Stimulated activated CD8-positive, alpha-beta memory T cell treated with anti-CD3 and anti-CD28 coated beads, Interleukin-7, amount 100 ng/mL, for 4 hours (primary cell): ENCODE data around the gene TRIM8.
A peak's percentile ranks its signal among the peaks of the same experiment; 100 is the strongest.

Experiments
- DNase-seq, 2 donors: peaks; one replicate each; pipeline ENCODE4 v3.0.0-alpha.2; 2020; ENCODE audit warnings: low read depth in 2 of 2

TRIM8 gene, protein sequence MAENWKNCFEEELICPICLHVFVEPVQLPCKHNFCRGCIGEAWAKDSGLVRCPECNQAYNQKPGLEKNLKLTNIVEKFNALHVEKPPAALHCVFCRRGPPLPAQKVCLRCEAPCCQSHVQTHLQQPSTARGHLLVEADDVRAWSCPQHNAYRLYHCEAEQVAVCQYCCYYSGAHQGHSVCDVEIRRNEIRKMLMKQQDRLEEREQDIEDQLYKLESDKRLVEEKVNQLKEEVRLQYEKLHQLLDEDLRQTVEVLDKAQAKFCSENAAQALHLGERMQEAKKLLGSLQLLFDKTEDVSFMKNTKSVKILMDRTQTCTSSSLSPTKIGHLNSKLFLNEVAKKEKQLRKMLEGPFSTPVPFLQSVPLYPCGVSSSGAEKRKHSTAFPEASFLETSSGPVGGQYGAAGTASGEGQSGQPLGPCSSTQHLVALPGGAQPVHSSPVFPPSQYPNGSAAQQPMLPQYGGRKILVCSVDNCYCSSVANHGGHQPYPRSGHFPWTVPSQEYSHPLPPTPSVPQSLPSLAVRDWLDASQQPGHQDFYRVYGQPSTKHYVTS

DNA sequence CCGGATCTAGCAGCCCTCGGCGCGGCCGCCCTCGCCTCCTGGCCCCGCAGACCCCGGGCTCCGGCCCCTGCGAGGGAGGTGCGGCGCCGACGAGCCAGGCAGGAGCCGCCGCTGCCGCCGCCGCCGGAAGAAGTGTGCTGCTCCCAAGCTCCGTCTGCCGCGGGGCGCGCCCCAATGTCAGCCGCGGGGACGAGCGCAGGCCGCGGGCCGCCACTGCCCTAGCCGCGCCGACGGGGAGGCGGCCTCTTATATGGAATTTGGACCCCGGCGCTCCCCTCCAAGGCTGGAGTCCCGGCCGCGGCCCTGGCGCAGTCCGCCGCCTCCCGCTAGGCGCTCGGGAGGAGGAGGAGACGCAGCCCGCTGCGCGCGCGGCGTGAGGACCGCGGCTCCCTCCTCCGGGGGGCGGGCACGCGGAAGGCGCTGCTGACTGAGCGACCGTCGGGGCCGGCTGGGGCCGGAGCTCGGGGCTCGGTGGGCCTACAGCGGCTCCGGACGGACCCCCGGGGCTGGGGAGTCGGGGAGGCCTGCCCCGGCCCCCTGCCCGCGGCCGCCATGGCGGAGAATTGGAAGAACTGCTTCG lies at the start of gene TRIM8:
TRIM8 (plus strand) TSS at position 414 of the 580 bp plus-strand sequence; CDS start at position 553, 139 bp downstream.
- peak; percentile 19 to 56 for DNase-seq

- DNase-seq: no peak
Measured at GRCh38 chr10:102595293-102595692, 49.0 kb upstream of the TRIM8 start.

GRCh38 chr10:102595897-102596296 lies 48.4 kb upstream of the TRIM8 start:
- no peak for DNase-seq

GRCh38 chr10:102596506-102596971 lies 47.7 kb upstream of the TRIM8 start:
- DNase-seq: no peak

DNA sequence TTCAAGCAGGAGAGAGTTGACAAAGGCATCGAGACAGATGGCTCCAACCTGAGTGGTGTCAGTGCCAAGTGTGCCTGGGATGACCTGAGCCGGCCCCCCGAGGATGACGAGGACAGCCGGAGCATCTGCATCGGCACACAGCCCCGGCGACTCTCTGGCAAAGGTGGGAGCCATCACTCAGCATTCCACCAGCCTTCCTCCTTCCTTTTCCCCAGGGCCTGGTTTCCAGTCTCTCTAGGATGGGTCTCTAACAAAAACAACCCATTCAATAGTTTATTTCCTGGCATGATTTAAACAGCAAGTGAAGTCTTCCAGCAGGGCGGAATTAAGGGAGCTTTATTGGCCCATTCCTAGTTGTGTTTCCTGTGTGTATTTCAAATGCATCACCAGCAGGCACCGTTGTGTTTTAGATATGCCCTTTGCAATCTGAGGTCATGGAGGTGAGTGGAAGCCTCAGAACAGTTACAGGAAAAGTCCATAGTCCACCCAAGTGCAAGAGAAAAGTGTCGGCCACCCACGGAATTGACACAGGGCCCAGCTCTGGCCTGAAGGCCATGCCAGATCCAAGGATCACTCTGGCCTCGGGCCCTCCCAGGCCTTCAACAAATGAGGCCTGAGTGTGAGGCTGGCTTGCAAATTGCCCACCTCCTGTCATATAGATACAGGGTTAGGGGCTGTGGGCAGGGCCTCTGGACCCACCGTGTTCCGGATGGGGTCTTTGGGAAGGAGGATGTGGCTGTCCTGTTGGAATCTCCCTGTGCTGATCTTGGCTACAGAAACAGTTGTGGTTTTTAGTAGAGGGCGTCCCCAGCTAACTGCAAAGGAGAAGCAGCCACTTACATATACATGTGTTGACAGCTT lies 46.9 kb upstream of the TRIM8 start:
- DNase-seq: no peak

DNA sequence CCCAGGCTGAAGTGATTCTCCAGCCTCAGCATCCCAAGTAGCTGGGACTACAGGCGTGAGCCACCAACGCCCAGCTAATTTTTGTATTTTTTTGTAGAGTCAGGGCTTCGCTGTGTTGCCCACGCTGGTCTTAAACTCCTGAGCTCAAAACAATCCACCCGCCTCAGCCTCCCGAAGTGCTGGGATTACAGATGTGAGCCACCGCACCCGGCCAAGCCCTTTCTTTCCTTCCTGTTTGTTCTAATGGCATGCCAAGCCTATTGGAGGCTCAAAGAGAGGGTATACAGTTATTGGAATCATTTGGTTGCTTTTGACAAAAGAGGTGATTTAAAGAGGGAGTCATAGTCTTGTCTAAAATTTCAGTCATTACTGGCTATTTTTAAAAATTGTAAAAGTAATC lies 46.0 kb upstream of the TRIM8 start:
- no peak for DNase-seq

GRCh38 chr10:102599565-102600327 lies 44.5 kb upstream of the TRIM8 start:
- no peak for DNase-seq

- DNase-seq: no peak
Measured at GRCh38 chr10:102600816-102601215, 43.5 kb upstream of the TRIM8 start.

- no peak for DNase-seq
Measured at GRCh38 chr10:102601639-102602038, 42.6 kb upstream of the TRIM8 start.

- no peak for DNase-seq
Measured at GRCh38 chr10:102602272-102603045, 41.8 kb upstream of the TRIM8 start.

DNA sequence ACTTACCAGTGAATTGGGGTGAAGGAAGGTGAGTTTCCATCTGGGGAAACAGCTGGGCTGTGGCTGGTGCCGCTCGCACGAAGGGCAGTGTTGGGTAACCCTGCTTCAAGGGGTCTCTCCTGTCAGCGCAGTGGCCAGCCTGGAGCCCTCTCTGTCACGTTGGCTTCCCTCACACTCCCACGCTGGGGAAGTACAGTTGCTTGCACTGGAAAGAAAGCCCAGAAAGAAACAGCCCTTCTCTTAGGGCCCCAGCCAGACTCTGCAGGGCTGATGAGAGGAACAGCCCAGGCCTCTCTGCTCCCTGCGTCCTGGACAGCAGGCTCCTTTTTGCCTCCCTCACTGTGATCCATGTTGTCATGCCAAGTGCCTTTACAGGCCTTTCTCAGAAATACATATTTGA lies 40.3 kb upstream of the TRIM8 start:
- DNase-seq: no peak

- DNase-seq: no peak
Measured at GRCh38 chr10:102604439-102604841, 39.8 kb upstream of the TRIM8 start.

- no peak for DNase-seq
Measured at GRCh38 chr10:102605712-102606111, 38.6 kb upstream of the TRIM8 start.

DNA sequence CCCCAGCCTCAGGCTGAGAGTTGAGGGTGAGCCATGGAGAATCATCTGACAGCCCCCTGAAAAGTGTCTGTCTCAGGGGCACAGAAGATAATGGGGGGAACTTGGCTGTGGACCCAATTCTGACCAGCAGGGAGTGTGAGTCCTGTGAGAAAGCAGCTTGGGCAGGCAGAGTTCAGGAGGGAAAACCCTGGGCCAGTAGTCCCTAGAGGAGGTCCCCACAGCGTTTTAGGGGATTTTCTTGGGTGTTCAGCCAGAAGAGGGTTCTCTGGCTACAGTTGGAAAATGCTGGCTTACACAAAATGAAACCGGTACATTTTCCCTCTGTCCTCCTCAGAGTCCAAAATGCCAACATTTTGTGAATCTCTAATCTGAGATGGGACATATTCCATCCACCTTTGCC lies 35.8 kb upstream of the TRIM8 start:
- no peak for DNase-seq

DNA sequence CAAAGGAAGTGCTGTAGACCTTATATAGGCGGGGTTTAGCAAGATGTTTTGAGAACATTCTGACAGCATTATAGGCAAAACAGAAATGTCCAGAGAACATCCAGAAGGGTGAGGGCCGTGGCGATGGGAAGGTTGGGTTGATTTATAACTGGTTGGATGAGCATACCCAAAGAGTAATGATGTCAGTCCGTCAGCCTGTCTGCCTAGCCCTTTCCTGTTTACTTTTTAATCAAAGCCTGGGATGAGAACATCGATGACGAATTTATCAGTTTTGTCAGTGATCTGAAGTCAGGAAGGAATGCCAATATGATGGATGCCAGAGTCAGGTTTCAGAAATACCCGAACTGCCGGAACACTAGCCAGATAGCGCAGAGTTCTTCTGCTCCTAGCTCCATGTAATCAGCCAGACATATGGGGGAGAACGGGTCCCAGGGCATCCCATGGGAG lies 33.8 kb upstream of the TRIM8 start:
- no peak for DNase-seq

- DNase-seq: no peak
Measured at GRCh38 chr10:102611514-102612087, 32.7 kb upstream of the TRIM8 start.

- peak; percentile 23 to 45 for DNase-seq
Measured at GRCh38 chr10:102612964-102613275, 31.4 kb upstream of the TRIM8 start.

GRCh38 chr10:102613286-102613685 lies 31.0 kb upstream of the TRIM8 start:
- no peak for DNase-seq

- no peak for DNase-seq
Measured at GRCh38 chr10:102613785-102614184, 30.5 kb upstream of the TRIM8 start.

DNA sequence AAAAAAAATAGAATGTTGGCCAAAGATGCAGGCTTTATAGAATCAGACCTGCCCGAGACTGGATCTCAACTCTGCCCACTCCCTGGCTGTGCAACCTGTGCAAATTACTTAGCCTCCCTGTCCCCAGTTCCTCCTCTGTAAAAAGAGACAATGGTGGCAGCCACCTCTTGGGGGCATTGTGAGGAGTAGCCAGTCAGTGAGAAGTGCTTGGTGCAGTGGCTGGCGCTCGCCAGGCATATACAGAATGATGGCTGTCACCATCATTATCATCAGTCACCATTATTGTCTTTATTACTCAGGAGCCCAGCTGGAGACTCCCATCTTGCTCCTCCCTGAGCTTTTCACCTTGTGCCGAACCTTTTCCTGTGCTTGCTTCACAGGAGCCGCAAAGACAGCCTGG lies 29.4 kb upstream of the TRIM8 start:
- no peak for DNase-seq
